ENCODE results near the gene RIN3.
"Not testable (repeated sequence)": the region's sequence is repeated elsewhere in the genome, so short reads cannot be mapped to it uniquely, and the experiment has no call there.

The RIN3 gene

DNA sequence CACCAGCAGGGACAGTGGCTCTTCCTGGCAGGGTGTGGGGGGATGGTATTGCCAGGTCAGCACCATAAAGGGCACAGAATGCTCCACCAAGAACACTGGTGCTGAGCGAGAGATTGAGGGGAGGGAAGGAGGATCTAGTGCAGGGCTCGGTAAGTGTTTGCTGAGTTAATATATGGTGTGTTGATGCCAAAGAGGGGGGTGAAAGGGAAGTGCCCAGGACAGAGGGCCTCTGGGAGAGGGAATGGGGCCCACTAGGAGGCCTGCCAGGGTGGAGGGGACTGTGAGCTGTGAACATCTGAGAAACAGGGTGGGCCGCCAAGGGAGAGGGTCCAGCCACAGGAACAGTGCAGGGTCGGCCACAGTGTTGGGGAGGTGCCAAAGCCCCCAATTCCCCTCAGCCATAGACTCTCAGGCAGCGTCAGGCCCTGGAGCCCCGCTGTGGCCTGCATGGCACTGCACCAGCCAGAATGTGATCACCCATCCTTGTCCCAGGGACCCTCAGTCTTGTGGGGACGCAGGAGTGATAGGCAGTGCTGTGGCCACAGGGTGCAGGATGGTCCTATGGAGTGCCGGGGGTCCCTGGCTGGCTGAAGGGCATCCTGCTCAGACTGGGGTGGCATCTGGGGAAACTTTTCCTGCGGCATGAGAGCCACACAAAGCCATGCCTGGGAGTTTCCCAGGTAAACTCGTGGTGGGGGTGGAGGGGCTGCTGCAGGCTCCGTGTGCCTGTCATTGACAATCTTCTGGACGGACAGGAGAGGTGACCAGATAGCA is 11.9 kb downstream of the RIN3 start:
- in situ Hi-C loops (cut with MboI; ENCODE audit: low sequenced_read_pairs), result no loop called here

GRCh38 chr14:92527721-92528120 is 14.1 kb downstream of the RIN3 start:
- in situ Hi-C loops (cut with MboI; ENCODE audit: low sequenced_read_pairs), result no loop called here

DNA sequence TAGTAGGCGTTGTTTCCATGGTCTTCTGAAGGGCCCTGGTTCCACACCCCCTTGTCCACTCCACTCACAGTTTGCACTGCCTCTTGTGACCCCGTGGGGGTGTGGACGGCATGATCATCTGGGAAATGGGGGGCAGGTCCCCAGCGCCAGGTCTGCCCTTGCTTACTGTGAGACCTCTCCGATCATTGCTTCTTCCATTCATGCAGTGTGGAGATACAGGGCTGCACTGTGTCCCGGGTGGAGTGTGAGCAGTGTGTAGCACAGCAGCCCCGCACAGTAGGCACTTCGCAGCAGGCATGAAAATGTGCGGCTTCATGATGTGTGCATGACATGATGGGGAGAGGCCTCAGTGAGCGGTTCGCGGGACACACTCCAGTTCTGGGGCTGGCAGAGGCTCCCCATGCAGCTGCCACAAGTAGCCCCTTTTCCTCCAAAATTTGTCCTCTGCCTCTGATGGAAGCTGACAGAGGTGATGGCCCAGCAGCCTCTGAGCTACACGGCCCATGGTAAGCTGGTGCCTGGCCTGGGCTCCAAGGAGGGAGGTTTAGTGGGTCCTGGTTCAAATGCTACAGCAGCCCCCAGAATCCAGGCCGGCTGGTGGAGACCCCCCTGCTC is 15.0 kb downstream of the RIN3 start:
- in situ Hi-C loops (cut with MboI; ENCODE audit: low sequenced_read_pairs), result no loop called here

DNA sequence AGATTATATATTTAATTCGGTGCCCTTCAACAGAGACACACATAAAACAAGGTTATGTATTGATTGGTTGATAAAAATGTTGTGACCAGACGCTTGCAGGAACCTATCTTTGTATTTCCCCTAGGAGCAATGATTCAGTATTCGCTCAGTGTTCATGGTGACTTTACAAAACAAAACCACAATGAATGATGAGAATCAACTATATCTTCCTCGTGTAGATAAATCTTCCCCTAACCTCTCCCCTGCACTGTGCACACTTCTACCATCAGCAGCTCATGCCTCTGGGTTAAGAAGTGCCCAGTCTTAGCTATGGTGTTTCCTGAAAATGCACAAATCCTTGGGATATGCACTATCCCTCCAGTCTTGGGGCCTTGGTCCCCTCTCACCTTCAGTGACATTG is 16.3 kb downstream of the RIN3 start:
- in situ Hi-C loops (cut with MboI; ENCODE audit: low sequenced_read_pairs), result no loop called here

GRCh38 chr14:92531106-92531873 is 17.7 kb downstream of the RIN3 start:
- in situ Hi-C loops (cut with MboI; ENCODE audit: low sequenced_read_pairs), result no loop called here

DNA sequence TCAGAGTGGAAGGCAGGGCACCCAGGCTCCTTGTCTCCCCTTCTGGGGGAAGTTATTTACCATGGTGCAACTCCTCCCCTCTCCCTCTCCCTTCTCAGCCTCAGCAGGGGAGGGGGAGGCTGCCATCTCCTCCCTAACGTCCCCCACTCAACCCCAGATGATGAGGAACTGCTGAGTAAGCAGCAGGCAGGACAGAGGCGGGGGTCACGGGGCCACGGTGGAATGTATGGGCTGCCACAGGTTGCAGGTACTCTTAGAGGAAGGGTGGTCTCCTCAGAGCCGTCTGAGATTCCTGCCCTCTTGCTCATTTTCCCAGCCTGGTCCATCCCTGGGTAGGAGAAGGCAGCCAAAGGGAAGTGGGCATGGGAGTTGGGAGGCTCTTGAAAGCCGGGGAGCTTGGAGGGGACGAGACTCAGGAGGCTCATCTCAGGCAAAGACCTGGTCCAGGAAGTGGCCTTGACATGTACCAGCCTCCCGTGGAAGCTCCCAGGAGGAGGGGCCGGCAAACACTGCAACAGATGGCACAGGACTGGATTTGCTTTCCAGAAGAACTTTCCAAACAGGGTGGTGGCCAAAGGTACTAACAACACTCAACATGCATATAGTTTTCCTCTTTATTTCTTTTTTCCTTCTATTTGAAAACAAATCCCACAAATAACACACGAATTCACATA is 19.0 kb downstream of the RIN3 start:
- in situ Hi-C loops (cut with MboI; ENCODE audit: low sequenced_read_pairs), result no loop called here

- in situ Hi-C loops (cut with MboI; ENCODE audit: low sequenced_read_pairs), result no loop called here
These were observed 21.5 kb downstream of the RIN3 start for GRCh38 chr14:92534932-92535643.

- in situ Hi-C loops (cut with MboI; ENCODE audit: low sequenced_read_pairs), result not testable (repeated sequence)
These were observed 22.6 kb downstream of the RIN3 start for GRCh38 chr14:92536231-92536630.

- in situ Hi-C loops (cut with MboI; ENCODE audit: low sequenced_read_pairs), result no loop called here
These were observed 24.9 kb downstream of the RIN3 start for GRCh38 chr14:92538412-92538985.

DNA sequence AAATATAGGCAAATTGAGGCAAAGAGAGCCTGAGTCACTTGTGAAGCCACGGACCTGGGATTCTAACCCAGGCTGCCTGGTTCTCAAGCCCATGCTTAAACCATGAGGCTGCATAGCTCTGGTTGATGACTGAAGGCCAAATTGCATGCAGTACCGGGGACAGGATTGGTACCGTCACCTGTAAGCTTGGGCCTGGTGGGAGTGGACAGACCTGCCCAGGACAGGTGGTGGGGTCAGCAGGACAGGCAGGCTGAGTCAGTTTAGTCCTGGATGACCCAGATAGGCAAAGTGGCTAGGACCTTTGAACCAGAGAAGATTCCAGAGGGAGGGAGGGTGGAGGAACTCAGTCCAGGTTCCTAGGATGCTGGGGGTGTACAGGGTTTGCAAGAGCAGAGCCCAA is 25.8 kb downstream of the RIN3 start:
- in situ Hi-C loops (cut with MboI; ENCODE audit: low sequenced_read_pairs), result no loop called here

- in situ Hi-C loops (cut with MboI; ENCODE audit: low sequenced_read_pairs), result no loop called here
These were observed 26.3 kb downstream of the RIN3 start for GRCh38 chr14:92539875-92540274.

DNA sequence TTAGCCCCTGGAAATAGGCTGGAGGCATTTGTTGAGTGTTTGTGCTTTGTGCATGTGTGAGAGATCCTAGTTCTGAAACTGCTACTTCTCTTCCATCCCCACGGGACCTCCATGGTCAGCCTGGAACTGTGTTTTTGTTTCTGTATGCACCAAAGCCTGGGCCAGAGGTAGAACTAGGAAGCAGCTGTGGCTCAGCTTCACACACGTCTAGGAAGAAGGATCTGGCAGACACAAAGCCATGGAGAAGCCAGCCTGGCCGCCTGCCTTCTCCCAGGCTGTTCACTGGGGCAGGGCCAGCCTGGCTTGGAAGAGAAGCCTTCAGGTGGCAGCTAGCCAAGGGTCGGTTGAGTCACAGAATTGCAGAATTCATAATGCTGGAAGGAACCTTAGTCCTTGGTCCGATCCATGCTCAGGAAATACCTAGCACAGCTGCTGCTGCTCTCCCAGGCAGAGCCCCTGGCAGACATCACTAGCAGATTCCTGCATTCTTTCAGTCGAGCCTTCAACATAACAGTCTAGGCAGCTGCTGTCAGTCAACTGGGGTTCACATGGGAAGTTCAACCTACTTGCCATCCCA is 27.0 kb downstream of the RIN3 start:
- in situ Hi-C loops (cut with MboI; ENCODE audit: low sequenced_read_pairs), result no loop called here

GRCh38 chr14:92542766-92543554 is 29.4 kb downstream of the RIN3 start:
- in situ Hi-C loops (cut with MboI; ENCODE audit: low sequenced_read_pairs), result no loop called here

- in situ Hi-C loops (cut with MboI; ENCODE audit: low sequenced_read_pairs), result no loop called here
These were observed 30.6 kb downstream of the RIN3 start for GRCh38 chr14:92544051-92544720.

- in situ Hi-C loops (cut with MboI; ENCODE audit: low sequenced_read_pairs), result no loop called here
These were observed 32.9 kb downstream of the RIN3 start for GRCh38 chr14:92546347-92547053.

- in situ Hi-C loops (cut with MboI; ENCODE audit: low sequenced_read_pairs), result no loop called here
These were observed 35.7 kb downstream of the RIN3 start for GRCh38 chr14:92549105-92549858.

GRCh38 chr14:92549859-92550230 is 36.3 kb downstream of the RIN3 start:
- in situ Hi-C loops (cut with MboI; ENCODE audit: low sequenced_read_pairs), result no loop called here

All from hTERT RPE-1 (cell line).